Adrenal gland (tissue), 5 donors: ENCODE measurements around the gene PSMB3.

Experiments used
- CTCF ChIP-seq, 6 experiments: fragments of 450-650 bp in 4 of 6; fragments of 200-600 bp in 2 of 6; sonication (generic) in 1 of 6; IDR thresholded peaks; 1 replicate in 5 of 6; 2 replicates in 1 of 6; pipeline versions ENCODE4 v1.5.1 to v1.8.0; 2016 to 2021; ENCODE audit warnings: antibody characterized with exemption in 6 of 6, mild to moderate bottlenecking in 2 of 6, moderate library complexity in 1 of 6
- POLR2A ChIP-seq, 2 donors: fragments of 450-650 bp; IDR thresholded peaks; one replicate each; pipeline ENCODE4 v1.6.1; 2017; ENCODE audit warnings: antibody characterized with exemption in 2 of 2, mild to moderate bottlenecking in 2 of 2, moderate library complexity in 1 of 2
- donor health status: DM: no; HTN: no; CAD: no.

GRCh38 chr17:38733282-38733981 lies 19.1 kb upstream of the PSMB3 start:
- TF ChIP-seq CTCF (IDR thresholded peaks at IDR 0.05) = no peak
- no peak for TF ChIP-seq POLR2A (IDR thresholded peaks at IDR 0.05)
